HPDE6-E6E7 (cell line): ENCODE data around the gene ACOX3.
"Not testable (repeated sequence)": the region's sequence is repeated elsewhere in the genome, so short reads cannot be mapped to it uniquely, and the experiment has no call there.

ENCODE experiments used
- DNase-seq: peaks from one replicate; pipeline ENCODE4 v3.0.0; 2011; ENCODE audit warnings: missing footprints; ENCODE audit errors: extremely low spot score

The ACOX3 gene

DNA sequence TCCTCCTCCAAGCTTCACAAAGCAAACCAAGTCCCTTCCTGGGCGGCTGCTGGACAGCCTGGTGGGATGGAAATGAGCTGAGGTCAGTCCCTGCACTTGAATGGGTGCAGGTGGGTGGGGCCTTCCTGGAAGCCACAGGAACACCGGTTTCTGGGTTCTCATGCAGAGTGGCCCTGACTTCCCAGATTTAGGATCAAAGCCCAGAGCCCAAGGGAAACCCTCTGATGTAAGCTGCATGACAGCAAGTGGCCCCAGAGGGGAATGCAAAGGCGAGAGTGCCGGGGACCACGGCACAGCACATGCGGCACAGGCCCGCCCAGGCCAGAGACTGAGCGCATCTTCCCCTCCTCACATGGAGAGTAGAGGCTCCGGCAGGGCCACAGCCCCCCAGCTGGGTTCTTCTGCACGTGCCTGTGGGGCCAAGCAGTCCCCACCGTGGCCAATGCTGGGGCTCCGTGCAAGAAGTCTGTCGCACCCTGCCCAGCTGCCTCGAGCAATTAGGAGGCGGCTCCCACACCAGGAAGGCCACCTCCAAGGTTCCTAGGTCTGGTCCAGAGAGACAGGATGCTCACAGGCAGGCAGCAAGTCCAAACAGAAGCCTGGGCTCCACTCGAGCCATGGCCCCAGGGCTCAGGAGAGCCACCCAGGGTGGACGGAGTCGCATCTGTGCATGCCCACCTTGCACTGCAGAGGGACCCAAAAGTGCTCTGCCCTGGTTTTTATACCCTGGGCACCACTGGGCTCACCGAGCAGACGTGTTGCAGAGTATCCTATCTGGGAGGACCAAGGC is 88.0 kb downstream of the ACOX3 start:
- no peak for DNase-seq

DNA sequence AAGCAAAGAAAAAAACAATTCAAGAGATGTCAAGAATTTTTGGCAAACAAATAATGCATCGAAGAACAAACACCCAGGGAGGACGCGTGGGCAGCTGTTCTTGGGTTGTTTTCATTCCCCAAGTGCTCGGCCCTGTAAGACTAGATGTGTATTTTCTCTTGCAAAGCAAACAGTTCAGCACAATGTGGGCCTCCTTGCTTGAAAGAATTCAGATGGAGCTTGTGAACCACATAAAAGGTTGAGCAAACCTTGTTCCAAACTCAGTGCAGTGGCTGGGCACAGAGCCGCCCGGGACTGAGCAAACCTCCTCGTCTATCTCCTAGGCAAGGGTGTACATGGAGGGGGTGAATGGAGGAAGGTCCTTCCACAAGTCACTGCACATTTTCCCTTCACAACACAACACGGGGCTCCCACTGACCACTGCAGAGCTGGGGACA is 88.6 kb downstream of the ACOX3 start:
- no peak for DNase-seq

DNA sequence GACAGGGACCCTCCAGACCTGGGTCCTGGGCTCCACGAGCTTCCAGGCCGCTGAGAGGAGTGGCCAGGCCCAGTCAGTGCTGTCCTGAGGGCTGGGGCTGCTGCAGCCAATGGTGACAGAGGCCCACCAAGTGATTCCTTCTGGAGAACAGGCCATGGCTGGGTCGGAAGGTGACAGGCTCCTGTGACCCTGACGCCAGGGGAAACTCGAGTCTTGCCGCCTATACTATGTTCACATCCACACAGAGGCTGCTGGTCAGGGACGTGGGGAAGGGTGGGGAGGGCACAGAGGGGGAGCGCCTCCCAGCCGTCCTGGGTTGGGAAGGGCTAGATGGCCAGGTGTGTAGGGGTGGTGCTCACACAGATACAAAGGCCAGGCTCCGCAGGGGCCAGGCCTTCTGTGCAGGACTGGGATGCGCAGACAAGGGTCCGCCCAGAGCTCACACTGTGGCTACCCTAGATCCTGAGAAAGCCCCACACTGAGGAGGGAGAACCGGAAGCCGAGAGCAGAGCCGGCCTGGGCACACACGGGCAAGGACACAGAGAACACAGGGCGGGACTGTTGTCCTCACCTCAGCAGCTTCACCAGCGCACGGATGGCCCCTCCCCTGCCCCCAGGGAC is 89.6 kb downstream of the ACOX3 start:
- no peak for DNase-seq

DNA sequence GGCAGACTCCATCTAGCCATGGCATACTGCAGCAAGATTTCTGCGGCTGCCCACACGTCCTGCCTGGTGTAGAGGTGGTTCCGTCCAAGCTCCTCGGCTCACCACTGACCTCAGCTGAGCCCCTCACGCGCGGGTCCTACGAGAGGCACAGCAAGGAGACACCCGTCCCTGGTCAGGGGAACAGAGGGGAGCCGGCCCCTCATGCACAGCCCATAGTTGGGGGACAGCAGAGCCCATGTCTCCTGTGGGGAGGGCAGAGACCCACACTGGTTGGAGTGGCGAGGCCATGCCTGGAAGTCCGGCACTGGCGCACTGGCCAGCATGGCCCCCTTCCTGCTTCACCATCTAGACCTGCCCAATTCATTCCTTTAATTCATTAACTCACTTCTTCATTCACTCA is 90.2 kb downstream of the ACOX3 start:
- no peak for DNase-seq

DNA sequence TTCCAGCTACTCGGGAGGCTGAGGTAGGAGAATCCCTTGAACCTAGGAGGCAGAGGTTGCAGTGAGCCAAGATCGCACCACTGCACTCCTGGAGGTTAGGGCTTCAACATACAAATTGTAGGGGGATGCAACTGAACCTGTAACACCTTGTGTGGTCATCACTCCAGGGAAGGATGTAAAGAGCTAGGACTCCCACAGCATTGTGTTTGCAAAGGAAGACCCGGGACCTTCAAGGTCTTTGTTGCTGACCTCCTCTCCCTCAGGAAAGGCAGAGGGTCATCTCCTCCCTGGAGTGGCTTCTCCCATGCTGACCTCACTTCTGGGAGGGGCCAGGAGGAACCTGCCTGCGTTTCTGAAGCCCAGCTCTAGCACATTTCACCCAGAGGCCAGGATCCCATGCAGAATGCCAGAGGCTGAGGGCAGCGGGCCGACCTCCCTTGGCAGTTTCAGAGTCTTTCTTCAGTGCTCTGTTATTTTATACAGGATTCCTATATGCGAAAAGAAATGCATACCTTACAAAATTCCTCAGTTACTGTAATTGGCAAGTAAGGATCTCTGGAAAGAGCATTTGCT is 90.8 kb downstream of the ACOX3 start:
- DNase-seq, result no peak

DNA sequence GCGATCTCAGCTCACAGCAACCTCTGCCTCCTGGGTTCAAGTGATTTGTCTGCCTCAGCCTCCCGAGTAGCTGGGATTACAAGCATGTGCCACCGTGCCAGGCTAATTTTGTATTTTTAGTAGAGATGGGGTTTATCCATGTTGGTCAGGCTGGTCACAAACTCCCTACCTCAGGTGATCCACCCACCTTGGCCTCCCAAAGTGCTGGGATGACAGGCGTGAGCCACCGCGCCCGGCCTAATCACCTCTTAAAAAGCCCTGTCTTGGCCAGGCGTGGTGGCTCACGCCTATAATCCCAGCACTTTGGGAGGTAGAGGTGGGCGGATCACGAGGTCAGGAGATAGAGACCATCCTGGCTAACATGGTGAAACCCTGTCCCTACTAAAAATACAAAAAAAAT is 91.3 kb downstream of the ACOX3 start:
- DNase-seq, result not testable (repeated sequence)

DNA sequence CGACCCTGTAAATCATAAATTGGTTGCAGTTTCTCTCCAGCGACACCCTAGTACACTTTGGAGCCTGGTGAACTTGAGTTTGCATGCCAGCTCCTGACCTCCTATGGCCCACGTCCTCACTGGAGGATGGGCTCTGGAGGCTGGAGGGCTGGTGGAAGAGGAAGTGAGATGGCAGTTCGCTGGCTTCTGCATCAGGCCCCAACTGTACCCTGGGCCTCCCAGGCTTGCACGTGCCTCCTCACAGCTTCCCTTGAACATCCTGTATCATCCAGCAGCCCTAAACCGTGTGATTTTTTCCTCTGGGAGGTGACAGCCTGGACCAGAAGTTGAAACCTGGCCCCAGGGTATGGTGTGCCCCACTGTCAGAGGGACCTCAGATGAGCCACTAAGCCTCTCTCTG is 92.5 kb downstream of the ACOX3 start:
- DNase-seq, result no peak

DNA sequence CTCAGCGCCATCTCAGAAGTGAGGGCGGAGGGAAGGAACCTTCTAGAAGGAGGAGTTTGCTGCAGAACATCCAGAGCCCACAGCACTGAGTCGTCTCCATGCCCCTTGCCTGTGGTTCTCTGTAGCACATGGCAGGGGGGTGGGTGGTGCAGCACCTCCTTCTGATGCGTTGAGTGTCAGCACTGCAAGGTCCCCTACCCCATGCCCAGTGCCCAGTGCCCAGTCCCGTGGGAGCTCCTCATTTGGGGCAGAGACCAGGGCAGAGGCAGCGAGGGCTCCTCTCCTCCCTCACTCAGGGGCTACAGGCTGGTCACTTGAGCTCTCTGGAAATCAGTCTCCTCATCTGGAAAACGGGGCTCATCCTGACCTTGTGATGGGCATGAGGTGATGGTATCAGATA is 92.9 kb downstream of the ACOX3 start:
- no peak for DNase-seq

DNA sequence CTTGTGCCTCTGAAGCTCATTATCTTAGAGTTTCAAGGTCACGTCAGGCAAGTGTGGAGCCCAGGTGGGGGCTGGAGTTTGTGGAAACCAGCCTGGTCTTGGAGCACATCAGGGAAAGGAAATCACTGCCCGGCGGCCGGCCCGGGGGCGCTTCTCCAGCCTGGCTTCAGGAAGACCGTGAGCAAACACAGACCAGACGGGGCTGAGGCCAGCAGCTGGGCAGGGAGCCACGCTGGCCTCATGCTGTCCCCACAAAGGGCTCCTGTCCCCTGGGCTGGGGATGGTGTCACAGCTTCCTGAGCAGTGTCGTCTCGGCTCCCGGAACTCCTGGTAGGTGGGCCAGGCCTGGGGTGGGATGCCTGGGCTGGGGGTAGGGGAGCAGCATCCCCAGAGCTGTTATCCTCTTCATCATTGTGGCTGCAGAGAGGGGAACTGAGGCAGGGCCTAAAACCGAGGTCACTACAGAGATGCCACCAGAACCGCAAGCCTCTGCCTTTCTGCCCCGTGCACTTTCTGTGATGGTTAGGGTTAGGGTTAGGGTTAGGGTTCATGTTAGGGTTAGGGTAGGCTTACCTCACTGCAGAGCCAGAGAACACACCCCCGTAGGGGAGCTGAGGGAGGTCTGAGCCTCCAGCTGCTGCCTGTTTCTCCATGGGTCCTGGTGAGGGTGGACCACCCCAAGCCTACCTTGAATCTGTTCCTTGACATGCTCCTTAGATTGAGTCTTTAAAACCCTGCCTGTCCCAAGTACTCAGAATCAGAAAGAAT is 93.5 kb downstream of the ACOX3 start:
- no peak for DNase-seq

DNA sequence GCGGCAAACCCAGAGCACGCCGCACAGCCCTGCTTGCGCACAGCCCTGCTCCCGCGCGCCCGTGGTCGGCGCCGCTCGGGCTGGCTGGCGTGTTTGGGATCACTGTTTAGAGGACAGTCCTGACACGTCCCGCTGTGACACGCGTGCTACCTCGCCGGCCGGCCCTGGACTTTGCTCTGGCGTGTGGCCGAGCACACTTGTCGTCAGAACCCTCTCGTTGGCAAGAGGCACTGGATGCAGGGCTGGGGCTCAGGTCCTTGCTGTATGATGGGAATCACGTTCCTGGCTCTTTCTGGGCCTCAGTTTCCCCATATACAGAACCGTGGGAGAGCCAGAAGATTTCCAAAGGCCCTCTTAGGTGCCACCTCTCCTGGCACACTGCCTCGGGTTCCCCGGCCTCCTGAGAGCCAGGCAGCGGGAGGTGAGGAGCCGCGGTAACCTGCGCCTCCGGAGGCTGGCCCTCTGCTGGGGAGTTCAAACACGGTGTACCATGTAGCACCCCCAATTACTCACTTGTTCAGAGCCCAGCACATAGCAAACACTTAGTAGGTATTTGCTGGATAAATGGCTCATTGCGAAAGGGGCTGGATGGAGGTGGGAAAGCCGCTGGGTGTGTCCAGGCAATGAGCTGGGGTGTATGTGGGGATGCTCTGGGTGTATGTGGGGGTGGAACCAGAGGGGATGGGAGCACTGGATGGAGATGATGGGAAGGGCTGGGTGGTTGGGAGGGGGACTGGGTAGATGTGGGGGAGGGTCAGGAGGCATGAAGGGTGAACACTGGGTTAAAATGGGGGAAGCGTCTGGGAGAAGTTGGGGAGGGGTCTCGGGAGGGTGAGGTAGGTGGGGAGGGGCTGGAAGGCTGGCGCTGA is 94.3 kb downstream of the ACOX3 start:
- no peak for DNase-seq

DNA sequence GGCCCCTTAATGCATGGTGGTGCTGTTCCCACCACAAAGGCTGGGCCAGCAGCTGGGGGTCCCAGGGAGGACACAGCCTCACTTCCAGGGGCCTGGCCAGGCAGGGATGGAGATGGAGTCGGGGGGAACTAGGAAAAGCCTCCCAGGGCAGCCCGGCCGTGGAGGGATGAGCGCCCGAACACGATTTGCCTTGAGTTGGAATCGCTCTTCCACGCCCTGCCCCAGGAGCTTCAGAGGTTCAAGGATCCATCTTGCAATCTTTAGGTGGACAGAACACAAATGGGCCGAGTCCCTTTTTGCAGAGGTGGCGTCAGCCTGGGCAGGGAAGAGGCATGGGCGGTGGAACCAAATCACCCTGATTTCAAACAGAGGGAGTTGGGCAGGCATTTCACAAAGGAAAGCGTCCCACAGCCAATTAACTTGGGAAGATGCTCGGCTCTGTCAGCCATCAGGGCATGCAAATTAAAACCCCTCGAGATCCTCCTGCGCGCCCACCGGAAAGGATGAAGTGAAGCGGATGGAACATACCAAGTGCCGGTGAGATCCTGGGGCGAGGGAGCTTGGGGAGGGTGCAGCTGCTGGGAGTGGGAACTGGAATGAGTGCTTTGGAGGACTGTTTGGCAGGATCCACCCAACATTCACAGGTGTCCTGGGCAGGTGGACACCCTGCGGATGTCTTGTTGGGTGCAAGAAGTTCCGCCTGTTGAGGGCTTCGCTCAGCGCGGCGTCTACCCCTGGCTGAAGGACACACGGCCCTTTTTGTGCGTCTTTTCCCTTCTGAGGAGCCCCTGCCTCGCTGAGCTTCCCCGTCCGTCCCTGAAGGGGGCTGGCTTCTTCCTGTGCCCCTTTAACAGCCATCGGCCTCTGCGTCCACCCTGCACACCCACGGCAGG is 95.2 kb downstream of the ACOX3 start:
- DNase-seq, result no peak

DNA sequence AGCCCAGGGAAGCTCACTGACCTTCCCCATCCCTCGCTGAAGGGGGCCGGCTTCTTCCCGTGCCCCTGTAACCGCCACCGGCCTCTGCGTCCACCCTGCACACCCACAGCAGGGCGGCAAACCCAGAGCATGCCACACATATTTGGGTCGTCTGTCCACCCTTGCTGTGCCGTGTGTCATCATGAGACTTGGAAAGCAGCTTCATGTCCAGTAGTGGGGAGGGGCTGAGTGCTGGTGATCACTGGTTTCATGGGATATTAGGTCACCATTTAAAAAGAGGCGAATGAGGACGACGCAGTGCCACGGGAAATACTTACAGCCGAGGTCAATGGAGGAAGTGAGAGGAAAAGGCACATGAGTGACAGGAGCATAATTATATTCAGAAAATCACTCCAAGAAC is 96.1 kb downstream of the ACOX3 start:
- no peak for DNase-seq

DNA sequence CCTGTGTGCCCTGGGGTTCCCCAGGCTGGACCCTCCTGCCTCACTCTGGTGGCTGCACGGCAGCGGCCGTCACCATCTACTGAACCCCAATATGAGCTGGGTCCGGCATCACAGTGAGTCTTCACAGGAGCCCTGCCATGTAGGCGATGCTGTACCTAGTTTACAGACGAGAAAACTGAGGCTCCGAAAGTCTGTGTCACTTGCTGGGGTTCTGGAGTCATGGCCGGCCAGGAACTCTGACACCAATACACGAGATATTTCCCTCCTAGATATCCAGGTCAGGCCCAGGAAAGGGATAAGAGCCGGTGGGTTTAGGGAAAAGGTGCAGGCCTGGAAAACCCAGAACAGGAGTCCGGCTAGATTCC is 96.6 kb downstream of the ACOX3 start:
- DNase-seq, result no peak

DNA sequence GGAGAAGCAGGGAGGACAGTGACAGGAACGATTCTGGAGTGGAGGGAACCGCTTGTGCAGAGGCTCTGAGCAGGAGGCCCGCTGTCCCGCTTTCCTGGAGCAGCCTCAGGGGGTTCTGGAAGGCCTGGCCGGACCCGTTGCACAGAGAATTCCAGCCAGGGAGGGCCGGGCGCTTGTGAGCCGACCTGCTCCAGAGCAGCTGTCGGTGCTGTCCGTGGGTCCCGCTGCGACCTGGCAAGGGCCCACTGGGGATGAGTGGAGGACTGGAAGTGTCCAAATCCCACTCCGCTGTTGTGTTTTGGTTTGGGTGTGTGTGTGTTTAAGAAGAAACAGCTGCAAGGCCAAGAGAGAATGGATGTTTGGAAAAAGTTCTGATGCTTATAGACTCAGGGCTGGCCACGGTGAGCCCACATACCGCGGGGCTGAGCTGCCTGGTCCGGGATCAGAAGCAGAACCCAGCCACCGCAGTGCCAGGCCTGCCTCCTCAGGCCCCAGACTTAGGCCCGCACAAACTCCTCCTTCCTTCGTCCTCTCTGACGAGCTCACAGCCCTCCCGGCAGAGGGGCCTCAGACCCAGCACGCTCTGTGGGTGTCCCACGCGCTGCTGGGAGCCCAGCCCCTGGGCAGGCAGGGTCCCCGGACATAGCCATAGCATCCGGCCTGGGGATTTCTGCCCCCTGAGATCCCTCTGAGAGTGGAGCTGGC is 97.1 kb downstream of the ACOX3 start:
- no peak for DNase-seq

DNA sequence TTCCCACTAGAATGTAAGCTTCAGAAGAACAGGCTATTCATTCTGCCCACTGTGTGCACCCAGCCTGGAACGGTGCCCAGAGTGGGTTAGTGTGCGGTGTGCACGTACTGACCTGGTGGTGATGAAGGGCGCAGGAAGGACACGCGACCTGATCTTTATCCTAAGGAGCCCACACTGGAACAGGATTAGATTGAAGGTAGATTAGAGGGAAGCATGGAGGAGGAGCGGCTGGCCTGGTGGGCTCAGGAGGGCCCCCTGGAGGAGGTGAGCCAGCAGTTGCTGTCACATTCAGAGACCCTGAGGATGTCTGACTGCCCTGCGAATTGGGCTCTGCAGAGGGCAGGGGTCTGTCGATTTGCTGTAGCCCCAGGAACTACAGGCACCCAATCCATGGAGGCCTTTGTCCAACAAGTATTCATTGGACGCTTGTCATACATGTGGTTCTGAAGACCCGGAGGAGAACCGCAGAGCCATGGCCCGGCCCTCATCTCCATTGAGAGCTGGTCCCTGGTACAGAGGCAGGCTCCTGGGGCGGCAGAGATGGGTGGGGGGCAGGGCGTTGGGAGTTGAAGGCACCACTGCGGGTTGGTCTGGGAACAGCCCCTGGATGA is 97.8 kb downstream of the ACOX3 start:
- no peak for DNase-seq

DNA sequence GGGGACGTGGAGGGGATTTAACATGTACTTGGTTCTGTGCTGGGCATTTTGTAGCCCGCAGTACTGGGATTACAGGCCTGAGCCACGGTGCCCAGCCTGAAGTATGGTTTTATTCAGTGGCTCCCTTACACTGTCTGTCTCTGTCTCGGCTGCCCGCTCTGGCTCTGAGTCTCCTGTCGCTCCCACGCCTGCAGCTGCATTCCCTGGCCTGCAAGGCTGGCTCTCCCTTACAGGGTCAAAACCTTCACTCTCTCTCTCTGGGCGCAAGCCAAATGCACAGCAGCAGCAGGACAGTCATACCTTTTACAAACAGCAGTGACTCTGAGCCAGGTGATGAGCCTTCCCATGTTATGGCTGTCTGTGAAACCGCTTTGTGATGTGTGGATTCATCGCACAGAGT is 98.8 kb downstream of the ACOX3 start:
- no peak for DNase-seq

DNA sequence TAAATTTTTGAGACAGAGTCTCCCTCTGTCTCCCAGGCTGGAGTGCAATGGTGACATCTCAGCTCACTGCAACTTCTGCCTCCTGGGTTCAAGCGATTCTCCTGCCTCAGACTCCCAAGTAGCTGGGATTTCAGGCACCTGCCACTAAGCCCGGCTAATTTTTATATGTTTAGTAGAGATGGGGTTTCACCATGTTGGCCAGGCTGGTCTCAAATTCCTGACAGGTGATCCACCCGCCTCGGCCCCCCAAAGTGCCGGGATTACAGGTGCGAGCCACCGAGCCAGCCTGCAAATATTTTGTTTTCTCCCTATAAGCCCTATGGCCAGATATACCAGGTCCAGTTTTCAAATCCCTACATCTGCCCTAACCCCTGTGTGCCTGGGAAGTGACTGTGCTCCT is 99.2 kb downstream of the ACOX3 start:
- DNase-seq, result not testable (repeated sequence)

DNA sequence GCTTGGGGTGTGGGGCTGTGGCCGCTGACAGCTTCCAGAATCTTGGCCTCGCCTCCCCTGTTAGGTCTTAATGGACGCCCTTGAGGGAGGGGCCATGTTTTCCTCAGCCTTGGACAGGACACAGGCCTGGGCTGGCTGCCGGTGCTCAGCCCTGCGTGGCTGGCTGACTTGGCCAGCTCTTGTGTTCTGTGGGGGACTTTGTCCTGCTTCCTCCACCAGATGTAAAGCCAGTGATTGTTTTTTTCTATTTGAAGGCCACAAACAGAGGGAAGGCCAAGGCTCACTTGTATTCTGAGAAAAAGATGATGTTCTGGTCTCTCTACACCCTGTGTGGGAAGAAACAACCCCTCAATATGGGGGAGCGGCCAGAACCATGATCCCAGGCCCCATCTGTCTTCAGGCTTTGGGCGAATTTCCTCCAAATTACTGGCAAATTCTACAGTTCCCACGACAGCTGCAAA is 99.7 kb downstream of the ACOX3 start:
- DNase-seq, result no peak

DNA sequence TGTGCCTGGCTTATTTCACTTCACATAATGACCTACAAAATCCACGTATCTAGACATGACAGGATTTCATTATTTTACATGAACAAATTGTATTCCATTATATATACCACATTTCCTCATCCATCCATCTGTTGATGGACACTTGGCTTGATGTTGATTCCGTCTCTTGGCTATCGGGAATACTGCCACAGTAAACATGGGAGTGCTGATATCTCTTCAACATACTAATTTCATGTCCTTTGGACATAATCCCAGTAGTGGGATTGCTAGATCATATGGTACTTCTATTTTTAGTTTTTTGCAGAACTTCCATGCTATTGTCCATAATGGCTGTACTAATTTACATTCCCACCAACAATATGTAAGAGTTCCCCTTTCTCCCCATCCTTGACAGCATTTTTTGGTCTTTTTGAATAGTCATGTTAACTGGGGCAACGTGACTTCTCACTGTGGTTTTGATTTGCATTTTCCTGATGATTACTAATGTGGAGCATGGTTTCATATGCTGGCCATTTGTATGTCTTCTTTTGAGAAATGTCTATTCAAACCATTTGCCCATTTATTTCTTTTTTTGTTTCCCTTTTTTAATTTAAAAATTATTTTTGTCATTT is 102.1 kb downstream of the ACOX3 start:
- no peak for DNase-seq
